ENCODE results near the gene GTF2H2.
"Not testable (repeated sequence)": the region's sequence is repeated elsewhere in the genome, so short reads cannot be mapped to it uniquely, and the experiment has no call there.

The GTF2H2 gene

DNA sequence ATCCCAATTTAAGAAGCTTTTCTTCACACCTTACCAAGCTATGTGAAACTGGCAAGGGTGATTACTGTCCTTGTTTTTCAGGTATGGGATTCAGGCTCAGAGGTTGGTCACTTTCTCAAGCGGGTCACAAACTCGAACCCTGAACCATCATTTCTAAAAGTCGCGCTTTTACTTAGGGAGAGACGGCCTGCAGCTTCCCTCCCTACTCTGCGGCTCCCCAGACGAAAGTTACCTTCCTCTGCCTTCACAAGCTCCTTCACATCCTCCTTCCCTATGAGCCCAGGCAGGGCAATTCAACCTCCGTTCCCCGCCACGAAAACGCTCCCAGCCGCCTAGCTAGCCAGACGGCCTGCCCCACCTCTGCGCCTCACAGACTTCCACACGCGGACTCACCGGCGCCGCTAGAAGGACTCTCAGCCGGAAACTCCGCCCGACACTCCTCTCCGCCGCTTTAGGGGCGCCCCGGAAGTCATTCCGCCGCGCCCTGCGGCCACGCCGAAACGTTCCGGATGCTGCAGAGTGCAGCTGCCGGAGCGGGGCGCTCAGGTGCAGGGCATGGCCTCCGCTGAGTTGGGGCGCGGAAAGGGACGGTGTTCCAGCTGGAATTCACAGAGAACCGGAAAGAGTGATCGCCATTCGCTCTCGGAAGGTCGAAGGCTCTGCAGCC is at the start of gene GTF2H2:
Gene GTF2H2 (minus strand): TSS at position 415 of the 667 bp plus-strand sequence. CDS start 4,913 bp downstream, outside the sequence.
- not testable (repeated sequence) for DNase-seq

DNA sequence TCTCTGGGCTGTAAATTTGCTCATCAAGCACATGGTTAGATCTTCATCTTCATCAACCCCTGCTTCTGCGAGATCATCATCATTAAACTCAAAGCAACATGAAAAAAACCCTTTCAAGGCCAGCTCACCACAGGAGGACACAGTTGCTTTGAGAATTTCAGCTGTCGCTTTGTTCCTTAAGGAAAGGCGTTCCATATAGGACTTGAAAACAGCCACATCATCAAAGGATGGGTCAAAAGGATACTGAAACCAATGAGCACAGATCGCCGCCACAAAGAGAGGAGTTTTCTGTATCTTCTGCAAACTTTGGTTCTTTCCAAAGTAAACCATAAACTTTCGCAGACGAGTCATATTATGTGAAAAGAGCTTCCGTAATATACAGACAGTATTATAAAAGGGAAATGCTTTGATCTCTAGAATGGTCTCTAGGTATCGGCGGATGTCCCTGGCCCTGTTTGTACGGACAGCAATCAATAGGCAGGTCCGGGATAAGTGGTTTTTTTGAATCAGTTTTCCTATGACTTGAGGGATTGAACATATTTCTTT is 42.3 kb upstream of the GTF2H2 start:
- DNase-seq = not testable (repeated sequence)

DNA sequence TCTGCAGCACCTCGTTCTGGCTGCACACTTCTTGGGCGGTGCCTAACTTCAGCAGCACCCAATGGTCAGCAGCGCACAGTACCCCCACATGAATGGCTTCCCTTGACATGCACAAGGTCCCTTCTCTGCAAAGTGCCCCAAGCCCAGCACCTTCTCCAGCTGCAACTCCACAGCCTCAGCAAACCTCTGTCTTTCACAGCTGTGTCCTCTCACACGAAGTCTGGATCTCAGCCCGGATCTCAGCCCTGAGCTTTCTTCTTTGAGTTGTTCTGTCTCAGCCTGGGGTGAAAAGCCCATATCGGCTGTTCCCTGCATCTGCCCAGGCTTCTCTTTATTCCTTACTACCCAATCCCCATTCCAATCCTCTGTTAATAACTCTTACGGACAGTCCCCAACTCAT is 32.5 kb upstream of the GTF2H2 start:
- not testable (repeated sequence) for DNase-seq

DNA sequence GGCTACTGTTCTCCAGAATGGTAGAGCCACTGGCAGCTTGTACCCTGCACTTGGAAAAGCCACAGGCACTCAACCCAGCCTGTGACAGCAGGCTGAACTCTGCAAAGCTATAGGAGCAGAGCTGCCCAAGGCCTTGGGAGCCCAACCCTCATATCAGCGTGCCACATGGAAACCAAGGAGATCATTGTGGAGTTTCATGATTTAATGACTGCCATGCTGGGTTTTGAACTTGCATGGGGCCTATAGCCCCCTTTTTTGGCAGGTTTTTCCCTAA is 30.4 kb upstream of the GTF2H2 start:
- DNase-seq = not testable (repeated sequence)

DNA sequence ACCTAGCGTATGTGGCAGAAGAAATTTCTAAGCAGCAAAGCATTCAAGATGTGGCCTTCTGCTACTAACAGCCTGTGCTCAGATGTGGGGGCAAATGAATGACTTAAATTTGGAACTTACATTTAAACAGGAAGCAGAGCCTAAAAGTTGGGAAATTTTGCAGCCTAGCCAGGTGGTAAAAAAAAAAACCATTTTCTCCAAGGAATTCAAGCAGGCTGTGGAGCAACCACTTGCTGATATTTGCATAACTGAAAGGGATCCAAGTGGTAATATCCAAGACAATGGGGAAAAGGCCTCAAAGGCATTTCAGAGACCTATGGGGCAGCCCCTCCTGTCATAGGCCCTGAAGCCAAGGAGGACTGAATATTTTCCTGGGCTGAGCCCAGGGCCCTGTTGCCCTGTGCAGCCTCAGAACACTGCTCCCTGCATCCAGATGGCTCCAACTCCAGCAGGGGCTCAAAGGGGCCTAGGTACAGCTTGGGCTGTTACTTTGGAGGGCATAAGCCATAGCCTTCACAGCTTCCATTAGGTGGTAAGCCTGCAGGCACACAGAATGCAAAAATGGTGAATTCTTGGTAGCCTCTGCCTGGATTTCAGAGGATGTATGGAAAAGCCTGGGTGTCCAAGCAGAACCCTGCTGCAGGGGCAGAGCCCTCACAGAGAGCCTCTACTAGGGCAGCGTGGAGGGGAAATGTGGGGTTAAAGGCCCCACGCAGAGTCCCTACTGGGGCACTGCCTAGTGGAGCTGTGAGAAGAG is 29.9 kb upstream of the GTF2H2 start:
- DNase-seq = not testable (repeated sequence)

DNA sequence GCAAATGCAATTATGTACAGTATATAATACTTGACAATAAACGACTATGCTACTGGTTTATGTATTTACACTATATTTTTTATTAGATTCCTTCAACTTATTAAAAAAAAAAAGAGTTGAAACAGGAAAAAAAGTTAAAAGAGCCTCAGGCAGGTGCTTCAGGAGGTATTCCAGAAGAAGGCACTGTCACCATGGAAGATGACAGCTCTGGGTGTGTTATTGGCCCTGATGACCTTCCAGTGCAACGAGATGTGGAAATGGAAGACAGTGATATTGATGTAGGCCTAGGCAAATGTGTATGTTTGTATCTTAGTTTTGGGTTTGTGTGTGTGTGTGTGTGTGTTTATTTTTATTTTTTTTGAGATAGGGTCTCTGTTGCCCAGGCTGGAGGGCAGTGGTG is 22.3 kb upstream of the GTF2H2 start:
- not testable (repeated sequence) for DNase-seq

DNA sequence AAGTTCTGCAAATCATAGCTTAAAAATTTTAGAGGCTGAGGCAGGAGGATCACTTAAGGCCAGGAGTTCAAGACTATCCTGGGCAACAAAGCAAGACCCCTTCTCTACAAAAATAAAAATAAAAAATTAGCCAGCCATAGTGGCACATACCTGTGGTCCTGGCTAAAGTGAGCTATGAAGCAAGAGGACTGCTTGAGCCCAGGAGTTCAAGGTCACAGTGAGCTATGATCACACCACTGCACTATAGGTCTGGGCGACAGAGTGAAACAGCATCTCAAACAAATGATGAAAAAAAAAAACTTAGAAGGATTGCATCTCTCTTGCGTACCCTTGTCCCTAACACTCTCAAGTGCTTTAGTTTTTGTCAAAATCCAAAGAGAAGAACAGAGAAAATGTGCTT is 21.3 kb upstream of the GTF2H2 start:
- not testable (repeated sequence) for DNase-seq

DNA sequence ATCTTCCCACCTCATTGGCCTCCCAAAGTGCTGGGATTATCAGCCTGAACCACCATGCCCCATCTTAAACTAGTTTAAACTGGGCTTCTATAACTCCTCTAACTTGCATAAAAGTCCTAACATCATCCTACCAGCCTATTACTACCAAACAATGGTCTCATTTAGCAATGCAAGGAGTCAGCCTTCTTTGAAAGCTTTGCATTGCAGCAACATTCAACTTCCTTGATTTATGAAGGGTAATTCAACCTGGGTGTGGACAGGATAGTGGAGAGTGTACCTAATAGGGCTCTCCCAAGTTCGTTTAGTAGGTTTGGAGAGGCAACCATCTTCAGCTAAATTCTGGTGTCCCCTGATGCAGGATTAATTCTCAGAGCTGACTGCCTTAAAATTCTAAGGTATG is 18.7 kb upstream of the GTF2H2 start:
- DNase-seq = not testable (repeated sequence)

DNA sequence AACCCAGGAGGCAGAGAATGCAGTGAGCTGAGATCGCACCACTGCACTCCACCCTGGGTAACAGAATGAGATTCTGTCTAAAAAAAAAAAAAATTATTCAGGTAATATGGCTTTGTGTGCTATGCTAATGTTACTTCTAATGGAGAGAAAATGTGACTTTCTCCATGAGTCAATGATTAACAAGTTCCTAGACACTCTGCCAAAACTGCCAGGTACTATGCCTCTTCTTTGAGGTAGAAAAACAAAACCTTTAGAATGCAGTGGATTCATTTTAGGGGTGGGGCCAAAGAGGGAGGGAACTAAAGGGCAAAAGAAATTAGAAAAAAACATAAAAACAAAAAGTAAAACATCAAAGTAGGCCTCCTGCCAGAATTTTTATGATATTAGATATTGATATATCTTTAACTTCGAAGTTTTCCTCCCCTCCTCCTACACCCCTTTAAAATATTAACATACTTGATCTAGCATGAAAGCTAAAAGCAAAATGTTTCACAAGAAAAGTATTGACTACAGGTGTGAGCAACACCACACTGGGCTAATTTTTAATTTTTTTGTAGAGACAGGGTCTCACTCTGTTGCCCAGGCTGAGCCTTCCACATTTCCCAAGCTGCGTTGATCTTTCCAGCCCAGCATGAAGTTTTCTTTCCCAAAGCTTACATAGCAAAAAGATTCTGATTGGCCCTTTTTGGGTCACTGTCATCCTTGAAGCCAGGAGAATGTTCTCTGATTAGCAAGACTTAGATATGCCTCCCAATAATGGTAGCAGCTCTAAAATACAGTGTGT is 17.0 kb upstream of the GTF2H2 start:
- not testable (repeated sequence) for DNase-seq

DNA sequence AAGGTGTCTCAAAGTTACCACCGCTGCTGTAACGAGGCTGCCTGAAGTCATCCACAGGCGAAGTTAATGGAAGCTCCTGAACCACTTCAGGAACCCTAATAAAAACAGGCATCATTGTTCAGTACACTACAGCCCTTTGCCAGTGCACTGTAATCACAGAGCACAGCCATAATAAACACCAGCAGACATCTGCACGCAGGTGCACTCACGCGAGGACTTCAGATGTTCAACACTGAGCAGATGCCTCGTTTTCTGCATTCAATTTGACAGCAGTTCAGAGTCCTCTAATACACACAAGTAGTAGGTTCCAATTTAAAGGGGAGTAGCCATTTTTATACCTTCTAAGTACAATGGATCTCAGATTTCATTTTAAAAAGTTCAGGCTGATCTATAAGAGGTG is 15.4 kb upstream of the GTF2H2 start:
- not testable (repeated sequence) for DNase-seq

DNA sequence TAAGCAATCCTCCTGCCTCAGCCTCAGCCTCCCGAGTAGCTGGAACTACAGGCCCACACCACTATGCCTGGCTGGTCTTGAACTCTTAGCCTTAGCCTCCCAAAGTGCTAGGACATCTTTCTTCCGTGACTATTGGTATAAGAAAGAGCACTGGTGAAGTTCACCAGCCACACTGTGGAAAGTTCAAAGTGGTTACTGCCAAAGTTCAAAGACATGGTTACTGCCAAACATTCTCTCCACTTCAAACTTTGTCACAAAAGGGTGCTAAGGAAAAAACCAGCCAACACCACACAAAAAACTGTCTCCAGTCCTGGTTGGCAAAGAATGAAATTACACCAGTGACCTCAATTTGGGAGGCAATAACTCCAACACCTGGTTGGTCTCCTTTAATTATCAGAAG is 14.9 kb upstream of the GTF2H2 start:
- DNase-seq = not testable (repeated sequence)

DNA sequence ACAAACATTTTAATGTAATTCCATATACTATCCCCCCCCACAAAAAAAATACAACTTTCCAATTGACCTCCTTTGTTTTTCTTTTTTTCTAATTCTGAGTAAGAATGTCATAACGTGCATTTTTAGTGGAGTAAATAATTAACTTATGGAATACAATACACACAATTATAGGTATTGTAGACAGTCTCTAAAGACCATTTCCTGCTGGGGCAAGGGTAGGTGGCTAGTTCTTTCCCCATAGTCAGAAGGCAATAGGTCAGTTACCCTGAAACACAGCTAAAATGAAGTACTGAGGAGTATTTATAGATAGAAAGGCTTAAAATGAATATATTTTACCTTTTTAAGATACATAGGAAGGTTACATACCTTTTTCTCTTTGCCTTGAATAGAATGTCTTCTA is 6.2 kb downstream of the GTF2H2 start:
- not testable (repeated sequence) for DNase-seq

DNA sequence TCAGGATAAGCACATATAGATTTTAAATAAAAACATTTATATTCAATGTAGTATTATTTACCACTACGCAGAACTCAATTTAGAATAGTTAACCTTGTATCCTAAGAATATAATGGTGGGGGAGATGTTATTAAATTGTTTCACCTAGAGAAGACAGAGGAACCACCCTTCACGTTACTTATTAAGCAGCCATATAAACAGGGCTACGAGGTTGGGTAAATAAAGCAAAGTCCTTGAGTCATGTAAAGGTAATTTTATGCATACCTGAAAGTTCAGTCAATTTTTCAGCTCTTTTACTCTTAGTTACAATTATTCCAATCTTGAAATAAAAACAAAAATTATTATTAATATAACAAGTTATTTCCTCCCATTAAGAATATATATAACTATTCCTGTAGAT is 8.1 kb downstream of the GTF2H2 start:
- DNase-seq = not testable (repeated sequence)

DNA sequence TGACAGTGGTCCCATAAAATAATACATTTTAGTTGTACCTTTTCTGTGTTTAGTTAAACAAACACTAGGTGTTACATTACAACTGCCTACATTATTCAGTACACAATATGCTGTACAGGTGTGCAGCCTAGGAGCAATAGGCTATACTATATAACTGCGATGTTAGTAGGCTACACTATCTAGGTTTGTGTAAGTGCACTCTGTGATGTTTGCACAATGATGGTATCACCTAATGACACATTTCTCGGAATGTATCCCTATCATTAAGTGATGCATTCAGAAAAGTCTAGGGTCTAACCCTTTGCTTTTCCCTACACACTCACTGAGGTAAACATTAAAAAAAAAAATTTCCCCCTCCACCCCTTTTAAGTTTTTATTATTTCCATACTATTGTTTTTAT is 22.7 kb downstream of the GTF2H2 start:
- not testable (repeated sequence) for DNase-seq

DNA sequence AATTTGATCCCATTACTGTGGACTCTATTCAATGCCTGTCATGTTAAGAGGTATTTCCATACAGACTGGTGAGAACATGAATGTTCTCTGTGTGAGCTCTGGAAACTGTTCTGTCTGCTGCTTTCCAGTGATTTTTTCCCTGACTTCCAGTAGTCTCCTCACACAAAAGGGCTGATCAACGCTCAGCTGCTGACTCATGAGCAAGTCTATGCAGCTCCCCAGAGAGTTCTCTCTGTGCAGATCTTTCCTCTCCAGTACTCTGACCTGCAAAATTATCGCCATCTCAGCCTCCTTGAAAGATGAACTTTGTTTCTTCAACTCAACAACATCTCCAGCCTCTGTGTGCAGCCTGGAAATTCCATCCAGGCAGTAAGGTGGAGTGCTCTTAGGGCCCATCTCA is 23.3 kb downstream of the GTF2H2 start:
- DNase-seq = not testable (repeated sequence)

DNA sequence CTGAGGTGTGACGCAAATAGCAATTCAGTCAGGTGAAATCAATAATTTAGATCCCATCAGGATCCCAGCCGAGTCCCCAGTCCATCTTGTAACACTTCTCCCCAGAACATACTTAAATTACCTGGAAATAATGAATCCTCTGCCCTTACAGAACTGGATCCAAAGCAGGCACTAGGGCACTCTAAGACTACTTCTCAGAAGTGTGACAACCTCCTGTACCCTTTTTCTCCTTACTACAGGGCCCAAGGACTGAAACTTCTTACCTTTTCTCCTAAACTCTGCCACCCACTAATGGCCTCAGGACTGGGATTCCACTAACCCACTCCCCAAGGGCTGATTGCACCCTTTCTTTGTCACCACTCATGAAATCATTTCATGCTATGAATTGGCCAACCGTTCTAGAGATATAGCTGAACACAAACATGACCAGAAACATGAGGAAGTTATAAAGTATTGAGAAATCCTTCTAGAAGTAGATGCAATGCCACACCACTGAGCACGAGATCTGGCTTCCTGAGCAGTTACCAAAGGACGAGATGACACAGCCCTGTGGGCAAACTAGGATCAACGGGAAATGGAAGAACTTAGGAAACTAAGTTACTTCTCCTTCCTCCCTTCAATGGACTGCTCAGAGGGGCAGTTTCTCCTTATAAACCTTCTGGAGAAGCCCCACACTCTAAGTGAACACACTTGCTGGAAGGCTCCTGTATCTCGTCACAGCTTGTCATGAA is 36.3 kb downstream of the GTF2H2 start:
- DNase-seq = not testable (repeated sequence)

DNA sequence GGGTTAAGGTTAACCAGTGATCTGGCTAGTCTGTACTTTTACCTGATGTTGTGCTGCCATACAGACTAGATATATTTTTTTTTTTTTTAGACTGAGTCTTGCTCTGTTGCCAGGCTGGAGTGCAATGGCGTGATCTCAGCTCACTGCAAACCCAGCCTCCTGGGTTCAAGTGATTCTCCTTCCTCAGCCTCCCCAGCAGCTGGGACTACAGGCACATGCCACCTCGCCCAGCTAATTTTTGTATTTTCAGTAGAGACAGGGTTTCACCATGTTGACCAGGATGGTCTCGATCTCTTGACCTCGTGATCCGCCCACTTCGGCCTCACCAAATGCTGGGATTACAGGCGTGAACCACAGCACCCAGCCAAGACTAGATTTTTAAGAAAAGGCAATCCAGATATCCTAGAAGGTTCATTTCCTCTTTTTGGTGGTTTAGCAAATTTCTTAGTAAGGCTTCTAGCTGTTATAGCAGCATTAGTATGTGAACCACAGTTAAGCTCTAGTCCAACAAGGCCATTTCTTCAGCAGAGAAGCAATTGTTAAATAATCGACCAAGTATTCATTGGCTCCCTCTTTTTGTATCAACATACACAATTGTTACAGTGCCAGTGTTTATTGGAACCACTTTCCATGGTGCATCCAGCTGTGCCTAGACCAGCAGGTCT is 42.1 kb downstream of the GTF2H2 start, which contains the start of gene NAIP:
Gene NAIP (minus strand): TSS at position 51 of the 665 bp plus-strand sequence. CDS start 12,424 bp downstream, outside the sequence.
- not testable (repeated sequence) for DNase-seq

DNA sequence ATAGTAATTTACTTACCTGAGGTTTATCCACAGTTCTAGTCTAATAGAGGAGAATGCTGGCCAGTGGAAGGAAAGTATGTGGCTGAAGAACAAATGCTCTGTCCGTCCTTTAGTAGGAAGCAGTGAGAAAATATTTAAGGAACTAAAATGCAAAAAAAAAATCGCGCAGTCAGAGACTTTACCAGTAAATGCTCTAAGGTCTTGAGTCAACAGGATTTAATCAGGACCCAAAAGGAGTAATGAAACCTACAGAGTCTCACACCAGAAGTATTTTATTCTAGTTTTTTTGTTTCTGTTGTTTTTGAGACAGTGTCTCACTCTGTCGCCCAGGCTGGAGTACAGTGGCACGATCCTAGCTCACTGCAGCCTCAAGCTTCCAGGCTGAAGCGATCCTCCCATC is 46.8 kb downstream of the GTF2H2 start:
- DNase-seq = not testable (repeated sequence)

DNA sequence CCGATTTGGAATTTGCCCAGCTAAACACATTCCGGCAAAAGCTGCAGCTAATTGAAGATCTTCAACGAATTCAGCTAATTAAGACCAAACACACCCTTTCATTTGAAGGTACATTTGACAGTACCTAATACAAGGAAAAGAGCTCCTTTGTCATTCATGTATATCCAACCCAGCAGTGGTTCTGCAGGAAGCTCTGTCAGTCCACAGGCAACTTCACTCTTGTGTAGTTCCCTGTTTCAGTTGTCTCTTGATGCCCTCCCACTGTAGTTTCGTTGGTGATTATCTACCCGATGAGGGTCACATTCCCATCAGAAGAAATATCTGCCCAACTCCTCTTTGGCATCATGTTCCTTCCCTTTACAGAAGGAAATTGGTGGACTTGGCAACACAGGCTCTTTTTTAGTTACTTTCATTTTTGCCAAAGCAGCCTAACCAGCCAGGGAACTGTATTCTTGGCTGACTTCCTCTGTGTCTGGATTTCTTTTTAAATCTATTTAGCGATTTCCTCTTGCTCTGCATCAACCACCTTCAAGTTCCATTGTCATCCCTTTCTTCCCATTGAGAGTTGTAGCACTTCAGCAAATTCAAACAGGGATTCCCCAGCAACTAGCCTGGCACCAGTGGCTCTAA is 49.0 kb downstream of the GTF2H2 start:
- DNase-seq = not testable (repeated sequence)

DNA sequence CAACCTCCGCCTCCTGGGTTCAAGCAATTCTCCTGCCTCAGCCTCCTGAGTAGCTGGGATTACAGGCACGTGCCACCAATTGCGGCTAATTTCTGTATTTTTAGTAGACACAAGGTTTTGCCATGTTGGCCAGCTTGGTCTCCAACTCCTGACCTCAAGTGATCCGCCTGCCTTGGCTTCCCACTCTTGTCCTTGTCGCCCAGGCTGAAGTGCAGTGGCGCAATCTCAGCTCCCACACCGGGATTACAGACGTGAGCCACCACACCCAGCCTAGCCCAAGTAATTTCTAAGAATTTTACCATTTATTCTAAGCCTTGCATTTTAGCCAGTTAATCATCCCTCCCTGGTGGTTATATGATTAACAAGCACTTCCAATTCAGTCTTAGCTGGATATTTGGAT is 53.3 kb downstream of the GTF2H2 start:
- no peak for DNase-seq

DNA sequence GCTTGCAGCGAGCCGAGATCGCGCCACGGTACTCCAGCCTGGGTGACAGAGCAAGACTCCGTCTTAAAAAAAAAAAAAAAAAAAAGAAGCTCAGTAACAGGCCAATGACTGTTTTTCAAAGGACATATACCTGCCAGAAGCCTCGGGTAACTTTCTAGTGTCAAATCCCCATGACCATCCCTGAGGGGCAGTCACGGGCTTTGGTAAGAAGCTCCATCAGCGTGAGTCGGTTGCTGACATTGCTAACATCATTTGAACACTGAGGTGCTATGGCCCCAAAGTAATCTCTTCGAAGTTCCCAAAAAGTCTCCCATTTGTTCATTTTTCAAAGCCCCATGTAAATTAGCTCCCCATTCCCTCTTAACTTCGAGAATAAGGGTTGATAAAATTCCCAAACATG is 53.9 kb downstream of the GTF2H2 start:
- no peak for DNase-seq

All from NCI-H187 treated with DMSO at 0.1 percent for 48 hours (cell line).